H1 (cell line): ENCODE data around the gene TTC33. TPM values are rescaled to one million over a fixed set of nuclear protein-coding genes. Genes with fewer than 3 reads are reported as not detected.

Experiments
- HDAC6 ChIP-seq: IDR thresholded peaks from one replicate; pipeline ENCODE4 v1.7.1; 2012; ENCODE audit warnings: low read depth, mild to moderate bottlenecking, inconsistent platforms, low read length, moderate library complexity
- JUN ChIP-seq: IDR thresholded peaks from 2 replicates; pipeline ENCODE4 v1.6.1; 2011; ENCODE audit warnings: low read depth, mild to moderate bottlenecking, improper control_type of control experiment, low read length
- polyA plus RNA-seq, 7 experiments: library from polyadenylated mRNA; depleted of rRNA in 3 of 7; stranded (reverse) in 5 of 7; unstranded in 2 of 7; fragments of >200 nt in 5 of 7; fragments of 200-250 nt in 2 of 7; gene quantifications; 1 replicate in 5 of 7; 2 replicates in 1 of 7; 4 replicates in 1 of 7; pipeline versions ENCODE4 v1.2.1 to v1.2.3, GENCODE V29; 2011 to 2013; ENCODE audit warnings: missing spikeins in 2 of 7, mixed read lengths in 2 of 7
- total RNA-seq: library from RNA; stranded (reverse); fragmentation: NEBNext Ultra II Directional; extraction: Animal tissue kit (Norgen Biotek cat#: 25700); gene quantifications from 2 replicates; pipeline ENCODE4 v1.2.1, GENCODE V29; 2021
- TF ChIP-seq, protein P1 (sequence below): fragments of 300-600 bp; sonication (generic); IDR thresholded peaks from 2 replicates; pipeline ENCODE4 v1.7.1; 2012; ENCODE audit warnings: low read length, moderate library complexity, mild to moderate bottlenecking, inconsistent platforms; ENCODE audit not compliant: insufficient replicate concordance

TTC33 gene
- total and polyA plus RNA-seq, 2 of the 8 experiments (the other 6 are each of a cell fraction or from before 2014, with no cell fraction given) = 1.2 to 12.6 TPM

DNA sequence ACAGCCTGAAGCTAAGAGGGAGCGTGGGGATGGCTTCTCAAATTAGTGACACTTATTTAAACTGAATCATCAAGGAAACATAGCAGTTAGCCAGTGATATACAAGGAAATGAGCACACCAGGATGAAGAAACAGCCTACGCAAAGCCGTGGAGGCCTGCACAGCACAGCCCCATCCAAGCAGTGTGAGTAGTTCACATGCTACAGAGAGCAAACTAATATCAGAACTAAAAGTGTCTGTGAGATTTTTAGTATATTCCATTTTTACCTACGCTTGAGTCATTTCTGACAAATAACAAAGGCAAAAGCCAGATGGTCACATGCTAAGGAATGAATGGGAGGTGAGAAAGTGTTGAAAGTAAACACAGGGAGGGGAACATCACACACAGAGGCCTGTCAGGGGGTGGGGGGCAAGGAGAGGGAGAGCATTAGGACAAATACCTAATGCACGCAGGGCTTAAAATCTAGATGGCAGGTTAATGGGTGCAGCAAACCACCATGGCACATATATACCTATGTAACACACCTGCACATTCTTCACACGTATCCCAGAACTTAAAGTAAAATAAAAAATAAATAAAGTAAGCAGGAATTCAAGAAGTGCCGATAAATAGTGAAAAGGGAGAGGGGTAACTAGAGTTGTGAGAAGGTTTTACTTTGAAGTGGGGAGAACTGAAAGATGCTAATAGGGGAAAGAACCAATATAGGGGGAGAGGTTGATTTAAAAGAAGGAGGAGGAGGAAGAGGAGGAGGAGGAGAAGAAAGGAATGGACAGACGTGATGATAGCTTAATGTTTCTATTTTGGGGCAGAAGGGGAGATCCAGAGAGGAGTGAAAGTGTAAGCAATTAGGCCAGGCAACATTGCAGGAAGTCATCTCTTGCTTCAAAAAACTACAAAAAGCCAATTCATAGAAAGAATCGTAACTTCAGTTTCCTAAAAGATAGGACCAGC lies 177.0 kb downstream of the TTC33 start (continued):
- TF ChIP-seq HDAC6 = no peak
- TF ChIP-seq, protein P1, sequence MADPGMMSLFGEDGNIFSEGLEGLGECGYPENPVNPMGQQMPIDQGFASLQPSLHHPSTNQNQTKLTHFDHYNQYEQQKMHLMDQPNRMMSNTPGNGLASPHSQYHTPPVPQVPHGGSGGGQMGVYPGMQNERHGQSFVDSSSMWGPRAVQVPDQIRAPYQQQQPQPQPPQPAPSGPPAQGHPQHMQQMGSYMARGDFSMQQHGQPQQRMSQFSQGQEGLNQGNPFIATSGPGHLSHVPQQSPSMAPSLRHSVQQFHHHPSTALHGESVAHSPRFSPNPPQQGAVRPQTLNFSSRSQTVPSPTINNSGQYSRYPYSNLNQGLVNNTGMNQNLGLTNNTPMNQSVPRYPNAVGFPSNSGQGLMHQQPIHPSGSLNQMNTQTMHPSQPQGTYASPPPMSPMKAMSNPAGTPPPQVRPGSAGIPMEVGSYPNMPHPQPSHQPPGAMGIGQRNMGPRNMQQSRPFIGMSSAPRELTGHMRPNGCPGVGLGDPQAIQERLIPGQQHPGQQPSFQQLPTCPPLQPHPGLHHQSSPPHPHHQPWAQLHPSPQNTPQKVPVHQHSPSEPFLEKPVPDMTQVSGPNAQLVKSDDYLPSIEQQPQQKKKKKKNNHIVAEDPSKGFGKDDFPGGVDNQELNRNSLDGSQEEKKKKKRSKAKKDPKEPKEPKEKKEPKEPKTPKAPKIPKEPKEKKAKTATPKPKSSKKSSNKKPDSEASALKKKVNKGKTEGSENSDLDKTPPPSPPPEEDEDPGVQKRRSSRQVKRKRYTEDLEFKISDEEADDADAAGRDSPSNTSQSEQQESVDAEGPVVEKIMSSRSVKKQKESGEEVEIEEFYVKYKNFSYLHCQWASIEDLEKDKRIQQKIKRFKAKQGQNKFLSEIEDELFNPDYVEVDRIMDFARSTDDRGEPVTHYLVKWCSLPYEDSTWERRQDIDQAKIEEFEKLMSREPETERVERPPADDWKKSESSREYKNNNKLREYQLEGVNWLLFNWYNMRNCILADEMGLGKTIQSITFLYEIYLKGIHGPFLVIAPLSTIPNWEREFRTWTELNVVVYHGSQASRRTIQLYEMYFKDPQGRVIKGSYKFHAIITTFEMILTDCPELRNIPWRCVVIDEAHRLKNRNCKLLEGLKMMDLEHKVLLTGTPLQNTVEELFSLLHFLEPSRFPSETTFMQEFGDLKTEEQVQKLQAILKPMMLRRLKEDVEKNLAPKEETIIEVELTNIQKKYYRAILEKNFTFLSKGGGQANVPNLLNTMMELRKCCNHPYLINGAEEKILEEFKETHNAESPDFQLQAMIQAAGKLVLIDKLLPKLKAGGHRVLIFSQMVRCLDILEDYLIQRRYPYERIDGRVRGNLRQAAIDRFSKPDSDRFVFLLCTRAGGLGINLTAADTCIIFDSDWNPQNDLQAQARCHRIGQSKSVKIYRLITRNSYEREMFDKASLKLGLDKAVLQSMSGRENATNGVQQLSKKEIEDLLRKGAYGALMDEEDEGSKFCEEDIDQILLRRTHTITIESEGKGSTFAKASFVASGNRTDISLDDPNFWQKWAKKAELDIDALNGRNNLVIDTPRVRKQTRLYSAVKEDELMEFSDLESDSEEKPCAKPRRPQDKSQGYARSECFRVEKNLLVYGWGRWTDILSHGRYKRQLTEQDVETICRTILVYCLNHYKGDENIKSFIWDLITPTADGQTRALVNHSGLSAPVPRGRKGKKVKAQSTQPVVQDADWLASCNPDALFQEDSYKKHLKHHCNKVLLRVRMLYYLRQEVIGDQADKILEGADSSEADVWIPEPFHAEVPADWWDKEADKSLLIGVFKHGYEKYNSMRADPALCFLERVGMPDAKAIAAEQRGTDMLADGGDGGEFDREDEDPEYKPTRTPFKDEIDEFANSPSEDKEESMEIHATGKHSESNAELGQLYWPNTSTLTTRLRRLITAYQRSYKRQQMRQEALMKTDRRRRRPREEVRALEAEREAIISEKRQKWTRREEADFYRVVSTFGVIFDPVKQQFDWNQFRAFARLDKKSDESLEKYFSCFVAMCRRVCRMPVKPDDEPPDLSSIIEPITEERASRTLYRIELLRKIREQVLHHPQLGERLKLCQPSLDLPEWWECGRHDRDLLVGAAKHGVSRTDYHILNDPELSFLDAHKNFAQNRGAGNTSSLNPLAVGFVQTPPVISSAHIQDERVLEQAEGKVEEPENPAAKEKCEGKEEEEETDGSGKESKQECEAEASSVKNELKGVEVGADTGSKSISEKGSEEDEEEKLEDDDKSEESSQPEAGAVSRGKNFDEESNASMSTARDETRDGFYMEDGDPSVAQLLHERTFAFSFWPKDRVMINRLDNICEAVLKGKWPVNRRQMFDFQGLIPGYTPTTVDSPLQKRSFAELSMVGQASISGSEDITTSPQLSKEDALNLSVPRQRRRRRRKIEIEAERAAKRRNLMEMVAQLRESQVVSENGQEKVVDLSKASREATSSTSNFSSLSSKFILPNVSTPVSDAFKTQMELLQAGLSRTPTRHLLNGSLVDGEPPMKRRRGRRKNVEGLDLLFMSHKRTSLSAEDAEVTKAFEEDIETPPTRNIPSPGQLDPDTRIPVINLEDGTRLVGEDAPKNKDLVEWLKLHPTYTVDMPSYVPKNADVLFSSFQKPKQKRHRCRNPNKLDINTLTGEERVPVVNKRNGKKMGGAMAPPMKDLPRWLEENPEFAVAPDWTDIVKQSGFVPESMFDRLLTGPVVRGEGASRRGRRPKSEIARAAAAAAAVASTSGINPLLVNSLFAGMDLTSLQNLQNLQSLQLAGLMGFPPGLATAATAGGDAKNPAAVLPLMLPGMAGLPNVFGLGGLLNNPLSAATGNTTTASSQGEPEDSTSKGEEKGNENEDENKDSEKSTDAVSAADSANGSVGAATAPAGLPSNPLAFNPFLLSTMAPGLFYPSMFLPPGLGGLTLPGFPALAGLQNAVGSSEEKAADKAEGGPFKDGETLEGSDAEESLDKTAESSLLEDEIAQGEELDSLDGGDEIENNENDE = no peak
- TF ChIP-seq JUN = no peak
